GM12875 (cell line): ENCODE measurements around the gene SNUPN.

ENCODE experiments used
- H3K4me3 ChIP-seq: one replicate; pipeline ENCODE4 v1.5.1; 2011; ENCODE audit warnings: low read depth, low read length, control low read depth
- CTCF ChIP-seq: IDR thresholded peaks from 2 replicates; pipeline ENCODE4 v1.5.1; 2011; ENCODE audit warnings: low read depth, mild to moderate bottlenecking, control low read depth, inconsistent platforms, low read length, moderate library complexity, borderline replicate concordance; ENCODE audit not compliant: insufficient read depth

The SNUPN gene

GRCh38 chr15:75653347-75653913 is 27.9 kb upstream of the SNUPN start:
- TF ChIP-seq CTCF: no peak

GRCh38 chr15:75651810-75652543 is 26.5 kb upstream of the SNUPN start:
- no peak for TF ChIP-seq CTCF
- H3K4me3 ChIP-seq: no peak overlapping the region

More at GRCh38 chr15:75653347-75653913, 27.9 kb upstream of the SNUPN start:
- no peak overlapping the region for H3K4me3 ChIP-seq

- H3K4me3 ChIP-seq: no peak overlapping the region
- TF ChIP-seq CTCF: no peak
Observed at GRCh38 chr15:75650908-75651809, 25.6 kb upstream of the SNUPN start.

- no peak for TF ChIP-seq CTCF
- H3K4me3 ChIP-seq: no peak overlapping the region
Observed at GRCh38 chr15:75649848-75650247, 24.3 kb upstream of the SNUPN start.

- TF ChIP-seq CTCF: no peak
- H3K4me3 ChIP-seq: no peak overlapping the region
Observed at GRCh38 chr15:75649045-75649761, 23.7 kb upstream of the SNUPN start.

- peak overlapping the region; percentile 85 for H3K4me3 ChIP-seq
- no peak for TF ChIP-seq CTCF
Observed at GRCh38 chr15:75648156-75649000, 22.9 kb upstream of the SNUPN start.
